ENCODE results near the gene TTLL12.

Gene TTLL12

DNA sequence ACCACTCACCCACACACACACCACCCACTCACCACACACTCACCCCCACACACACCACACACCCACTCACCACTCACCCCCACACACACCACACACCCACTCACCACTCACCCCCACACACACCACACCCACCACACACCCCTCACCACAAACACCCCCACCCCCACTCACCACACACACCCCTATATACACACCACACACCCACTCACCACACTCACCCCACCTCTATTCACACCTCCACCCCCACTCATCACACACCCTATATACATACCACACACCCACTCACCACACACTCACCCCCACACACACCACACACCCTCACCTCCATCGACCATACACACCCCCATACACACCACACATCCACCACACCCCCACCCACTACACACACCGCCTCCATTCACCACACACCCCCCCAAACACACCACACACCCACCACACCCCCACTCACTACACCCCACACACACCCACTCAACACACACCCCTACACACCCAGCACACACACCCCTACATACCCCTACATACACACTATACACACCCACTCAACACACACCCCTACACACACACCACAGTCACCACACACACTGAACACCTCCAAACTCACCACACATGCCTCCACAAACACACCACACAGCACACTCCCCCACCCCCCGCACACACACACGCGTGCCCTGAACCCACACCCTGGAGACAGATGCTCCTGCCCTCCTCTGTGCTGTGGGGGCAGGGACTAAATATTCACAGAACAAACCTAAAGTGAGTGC lies 19.0 kb upstream of the TTLL12 start:
- H3K27me3 ChIP-seq (ENCODE audit: insufficient read depth, poor library complexity, severe bottlenecking) = no peaks in the 10 kb centered on the region
- no peak overlapping the region for H3K4me3 ChIP-seq (replicated peaks; ENCODE audit: insufficient read depth, low read length)
- no peak for DNase-seq (ENCODE audit: low read depth in 1 of 2, low spot score in 1 of 2)
- no peak overlapping the region for H3K27ac ChIP-seq (replicated peaks)
- TF ChIP-seq SPI1 (IDR thresholded peaks at IDR 0.05; ENCODE audit: borderline replicate concordance, low read depth) (no peak), GABPA (IDR thresholded peaks at IDR 0.05; ENCODE audit: low read depth) (no peak), REST (IDR thresholded peaks at IDR 0.05; ENCODE audit: insufficient replicate concordance, low read depth) (no peak), CTCF (IDR thresholded peaks at IDR 0.05; ENCODE audit: insufficient read depth, low read length) (no peak), POLR2AphosphoS5 (IDR thresholded peaks at IDR 0.05; ENCODE audit: low read depth) (no peak)

DNA sequence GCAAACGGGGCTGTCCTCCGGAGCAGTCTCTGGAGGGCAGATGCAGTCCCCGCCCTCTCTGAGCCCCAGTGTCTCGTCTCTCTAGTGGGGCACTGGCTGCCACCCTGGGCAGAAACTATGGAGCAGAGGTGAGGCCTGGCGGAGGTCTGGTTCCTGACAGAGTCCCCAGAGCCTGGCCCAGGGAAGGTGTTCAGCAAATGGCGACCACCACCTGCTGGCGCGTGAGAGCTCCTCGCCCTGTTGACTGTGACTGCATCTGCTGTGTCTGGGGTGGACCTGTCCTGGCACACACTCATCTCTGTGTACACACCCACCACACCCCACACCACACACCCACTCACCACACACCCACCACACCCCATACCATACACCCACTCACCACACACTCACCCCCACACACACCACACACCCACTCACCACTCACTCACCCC lies 18.3 kb upstream of the TTLL12 start:
- no peak for TF ChIP-seq CTCF (IDR thresholded peaks at IDR 0.05; ENCODE audit: insufficient read depth, low read length)
- no peak for TF ChIP-seq GABPA (IDR thresholded peaks at IDR 0.05; ENCODE audit: low read depth)
- TF ChIP-seq SPI1 (IDR thresholded peaks at IDR 0.05; ENCODE audit: borderline replicate concordance, low read depth) = no peak
- TF ChIP-seq POLR2AphosphoS5 (IDR thresholded peaks at IDR 0.05; ENCODE audit: low read depth) = no peak
- no peak for TF ChIP-seq REST (IDR thresholded peaks at IDR 0.05; ENCODE audit: insufficient replicate concordance, low read depth)
- no peaks in the 10 kb centered on the region for H3K27me3 ChIP-seq (ENCODE audit: insufficient read depth, poor library complexity, severe bottlenecking)
- no peak for DNase-seq (ENCODE audit: low read depth in 1 of 2, low spot score in 1 of 2)
- no peak overlapping the region for H3K27ac ChIP-seq (replicated peaks)
- H3K4me3 ChIP-seq (replicated peaks; ENCODE audit: insufficient read depth, low read length) = no peak overlapping the region

DNA sequence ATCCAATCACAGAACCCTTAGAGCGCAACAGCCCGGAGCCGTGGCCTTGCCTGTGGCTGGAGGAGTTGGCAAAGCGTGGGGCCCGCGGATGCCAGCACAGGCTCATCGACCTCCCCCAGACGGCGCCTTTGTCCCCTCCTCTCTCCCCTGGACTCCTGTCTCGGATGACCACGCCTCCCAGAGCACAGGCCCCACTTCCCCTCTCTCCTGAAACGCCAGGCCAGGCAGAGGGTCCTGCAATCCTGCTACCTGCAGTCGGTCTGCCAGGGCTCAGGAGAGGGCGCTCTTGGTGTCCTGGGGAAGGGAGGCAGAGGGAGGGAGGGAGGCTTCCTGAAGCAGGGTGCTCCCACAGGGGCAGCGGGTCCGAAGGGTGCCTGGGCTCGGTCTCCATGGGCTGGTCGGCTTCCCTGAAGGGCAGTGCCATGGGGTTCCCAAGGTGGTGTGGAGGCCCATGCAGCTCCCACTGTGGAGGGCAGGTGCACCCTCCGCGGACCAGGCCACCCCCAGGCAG lies 16.6 kb upstream of the TTLL12 start:
- DNase-seq (ENCODE audit: low read depth in 1 of 2, low spot score in 1 of 2) = no peak
- Histone ChIP-seq H3K4me3 (replicated peaks; ENCODE audit: insufficient read depth, low read length) (no peak overlapping the region), H3K27me3 (ENCODE audit: insufficient read depth, poor library complexity, severe bottlenecking) (no peaks in the 10 kb centered on the region), H3K27ac (replicated peaks) (no peak overlapping the region)
- no peak for TF ChIP-seq POLR2AphosphoS5 (IDR thresholded peaks at IDR 0.05; ENCODE audit: low read depth)
- TF ChIP-seq GABPA (IDR thresholded peaks at IDR 0.05; ENCODE audit: low read depth) = no peak
- TF ChIP-seq CTCF (IDR thresholded peaks at IDR 0.05; ENCODE audit: insufficient read depth, low read length) = no peak
- no peak for TF ChIP-seq REST (IDR thresholded peaks at IDR 0.05; ENCODE audit: insufficient replicate concordance, low read depth)
- no peak for TF ChIP-seq SPI1 (IDR thresholded peaks at IDR 0.05; ENCODE audit: borderline replicate concordance, low read depth)

Data from HL-60 (cell line).